ENCODE measurements around the gene NFATC2.

The NFATC2 gene

GRCh38 chr20:51511861-51512619 lies 30.5 kb downstream of the NFATC2 start:
- TF ChIP-seq CEBPB (IDR thresholded peaks at IDR 0.05) (no peak), EP300 (IDR thresholded peaks at IDR 0.05; ENCODE audit: borderline replicate concordance) (no peak), USF1 (IDR thresholded peaks at IDR 0.05) (no peak), TCF12 (IDR thresholded peaks at IDR 0.05; ENCODE audit: low read depth) (no peak), YY1 (IDR thresholded peaks at IDR 0.05; ENCODE audit: low read depth) (no peak), EGR1 (IDR thresholded peaks at IDR 0.05) (no peak), TAF1 (IDR thresholded peaks at IDR 0.05; ENCODE audit: low read depth) (no peak), RAD21 (IDR thresholded peaks at IDR 0.05; ENCODE audit: low read depth) (no peak), ZBTB7A (IDR thresholded peaks at IDR 0.05; ENCODE audit: low read depth) (no peak), NFIC (IDR thresholded peaks at IDR 0.05) (no peak), MAX (IDR thresholded peaks at IDR 0.05) (no peak), CREB1 (IDR thresholded peaks at IDR 0.05; ENCODE audit: low read depth) (no peak), REST (IDR thresholded peaks at IDR 0.05; ENCODE audit: low read depth) (no peak), FOXM1 (IDR thresholded peaks at IDR 0.05; ENCODE audit: borderline replicate concordance, low read depth) (no peak), TEAD4 (IDR thresholded peaks at IDR 0.05) (no peak)

- TF ChIP-seq RAD21 (IDR thresholded peaks at IDR 0.05; ENCODE audit: low read depth), result no peak
- TF ChIP-seq ZBTB7A (IDR thresholded peaks at IDR 0.05; ENCODE audit: low read depth), result no peak
- TF ChIP-seq NFIC (IDR thresholded peaks at IDR 0.05), result no peak
- TF ChIP-seq FOXM1 (IDR thresholded peaks at IDR 0.05; ENCODE audit: borderline replicate concordance, low read depth), result no peak
- TF ChIP-seq TCF12 (IDR thresholded peaks at IDR 0.05; ENCODE audit: low read depth), result no peak
- no peak for TF ChIP-seq USF1 (IDR thresholded peaks at IDR 0.05)
- no peak for TF ChIP-seq REST (IDR thresholded peaks at IDR 0.05; ENCODE audit: low read depth)
- TF ChIP-seq TAF1 (IDR thresholded peaks at IDR 0.05; ENCODE audit: low read depth), result no peak
- TF ChIP-seq CEBPB (IDR thresholded peaks at IDR 0.05), result no peak
- no peak for TF ChIP-seq MAX (IDR thresholded peaks at IDR 0.05)
- no peak for TF ChIP-seq YY1 (IDR thresholded peaks at IDR 0.05; ENCODE audit: low read depth)
- TF ChIP-seq EGR1 (IDR thresholded peaks at IDR 0.05), result no peak
- no peak for TF ChIP-seq EP300 (IDR thresholded peaks at IDR 0.05; ENCODE audit: borderline replicate concordance)
- TF ChIP-seq CREB1 (IDR thresholded peaks at IDR 0.05; ENCODE audit: low read depth), result no peak
- TF ChIP-seq TEAD4 (IDR thresholded peaks at IDR 0.05), result no peak
These were observed 31.4 kb downstream of the NFATC2 start for GRCh38 chr20:51510936-51511605.

- TF ChIP-seq NFIC (IDR thresholded peaks at IDR 0.05), result no peak
- TF ChIP-seq REST (IDR thresholded peaks at IDR 0.05; ENCODE audit: low read depth), result no peak
- no peak for TF ChIP-seq MAX (IDR thresholded peaks at IDR 0.05)
- no peak for TF ChIP-seq TAF1 (IDR thresholded peaks at IDR 0.05; ENCODE audit: low read depth)
- no peak for TF ChIP-seq RAD21 (IDR thresholded peaks at IDR 0.05; ENCODE audit: low read depth)
- TF ChIP-seq YY1 (IDR thresholded peaks at IDR 0.05; ENCODE audit: low read depth), result no peak
- TF ChIP-seq USF1 (IDR thresholded peaks at IDR 0.05), result no peak
- no peak for TF ChIP-seq TCF12 (IDR thresholded peaks at IDR 0.05; ENCODE audit: low read depth)
- no peak for TF ChIP-seq CREB1 (IDR thresholded peaks at IDR 0.05; ENCODE audit: low read depth)
- TF ChIP-seq TEAD4 (IDR thresholded peaks at IDR 0.05), result no peak
- no peak for TF ChIP-seq FOXM1 (IDR thresholded peaks at IDR 0.05; ENCODE audit: borderline replicate concordance, low read depth)
- TF ChIP-seq CEBPB (IDR thresholded peaks at IDR 0.05), result no peak
These were observed 32.4 kb downstream of the NFATC2 start for GRCh38 chr20:51510169-51510568.
